ENCODE results near the gene RASSF8. TPM values are rescaled to one million over a fixed set of nuclear protein-coding genes. Genes with fewer than 3 reads are reported as not detected.
A peak's percentile ranks its signal among the peaks of the same experiment; 100 is the strongest.

RASSF8 gene
- total RNA-seq, 1 experiment from 2014 or later: 26.5 TPM

- Histone ChIP-seq H3K36me3 (ENCODE audit: low read depth) (peaks cover 15% of the 10 kb centered on the region), H3K9me2 (ENCODE audit: insufficient read depth) (no peaks in the 10 kb centered on the region), H3K4me1 (replicated peaks; ENCODE audit: insufficient read depth) (peaks cover 61% of the 10 kb centered on the region), H3K79me2 (ENCODE audit: low read depth) (peaks cover 55% of the 10 kb centered on the region), H3K4me2 (peak overlapping the region; percentile 98), H3K27me3 (ENCODE audit: insufficient read depth, low read depth) (no peaks in the 10 kb centered on the region), H3K9me3 (ENCODE audit: insufficient read depth, low read depth) (no peaks in the 10 kb centered on the region), H2AFZ (no peak overlapping the region), H3F3A (ENCODE audit: insufficient read depth, low read depth) (peaks cover 65% of the 10 kb centered on the region), H4K20me1 (ENCODE audit: insufficient read depth) (no peaks in the 10 kb centered on the region), H3K27ac (peak overlapping the region; percentile 97), H3K4me3 (peak overlapping the region; percentile 87; the same call in 1 of the 2 replicates)
- BruUV-seq (replicated peaks): no TSS peak
- TF ChIP-seq EZH2 (IDR thresholded peaks at IDR 0.05; ENCODE audit: low read depth) (no peak), CTCF (conservative IDR thresholded peaks at IDR 0.05) (peak; percentile 71)
- DNase-seq: peak in 1 of 2 experiments; percentile 52
- intact Hi-C loops (cut with micrococcal nuclease; ENCODE audit: unreplicated experiment): loop anchor here (1.0 to 10.0 kb wide), 6 partner anchors 22 to 1215 kb away; partner anchors contain the start of genes BMAL2 and TM7SF3
- CTCF ChIA-PET: interaction anchor here (0.6 to 2.1 kb wide), 10 partner anchors 20 to 582 kb away, joined by 3 to 12 read pairs (median 5); no protein-coding TSS in a partner anchor
- POLR2A ChIA-PET (ENCODE audit: unreplicated experiment): interaction anchor here (0.6 to 0.8 kb wide), 2 partner anchors 155 to 160 kb away, joined by 3 to 5 read pairs; no protein-coding TSS in a partner anchor
These were observed 161.0 kb downstream of the RASSF8 start for GRCh38 chr12:26119391-26119989.

GRCh38 chr12:26120561-26121274 lies 162.2 kb downstream of the RASSF8 start:
- no peaks in the 10 kb centered on the region for H3K9me3 ChIP-seq (ENCODE audit: insufficient read depth, low read depth)
- BruUV-seq (replicated peaks): no TSS peak
- ChIA-PET POLR2A (ENCODE audit: unreplicated experiment) (interaction anchor here (0.8 kb wide), 1 partner anchor 628 kb away, joined by 4 read pairs; no protein-coding TSS in a partner anchor), CTCF (interaction anchor here (0.5 to 1.4 kb wide), 5 partner anchors 66 to 581 kb away, joined by 3 to 13 read pairs (median 4); no protein-coding TSS in a partner anchor)
- peaks cover 53% of the 10 kb centered on the region for H3K4me1 ChIP-seq (replicated peaks; ENCODE audit: insufficient read depth)
- intact Hi-C loops (cut with micrococcal nuclease; ENCODE audit: unreplicated experiment): loop anchor here (5.0 kb wide), 2 partner anchors 372 to 582 kb away; no protein-coding TSS in a partner anchor
- H2AFZ ChIP-seq: no peak overlapping the region
- peak overlapping the region; percentile 98 for H3K4me2 ChIP-seq
- H3K27me3 ChIP-seq (ENCODE audit: insufficient read depth, low read depth): no peaks in the 10 kb centered on the region
- H3K4me3 ChIP-seq: peak overlapping the region; percentile 87
- H3F3A ChIP-seq (ENCODE audit: insufficient read depth, low read depth): peaks cover 62% of the 10 kb centered on the region
- peaks cover 63% of the 10 kb centered on the region for H3K79me2 ChIP-seq (ENCODE audit: low read depth)
- no peak for DNase-seq
- H3K9me2 ChIP-seq (ENCODE audit: insufficient read depth): no peaks in the 10 kb centered on the region
- peak overlapping the region; percentile 97 for H3K27ac ChIP-seq
- H3K36me3 ChIP-seq (ENCODE audit: low read depth): peaks cover 15% of the 10 kb centered on the region
- H4K20me1 ChIP-seq (ENCODE audit: insufficient read depth): no peaks in the 10 kb centered on the region
- no peak for TF ChIP-seq EZH2 (IDR thresholded peaks at IDR 0.05; ENCODE audit: low read depth)
- no peak for TF ChIP-seq CTCF (conservative IDR thresholded peaks at IDR 0.05)

- Histone ChIP-seq H3K27ac (peak overlapping the region; percentile 97), H3K9me3 (ENCODE audit: insufficient read depth, low read depth) (no peaks in the 10 kb centered on the region), H4K20me1 (ENCODE audit: insufficient read depth) (no peaks in the 10 kb centered on the region), H3K79me2 (ENCODE audit: low read depth) (peaks cover 63% of the 10 kb centered on the region), H3K27me3 (ENCODE audit: insufficient read depth, low read depth) (no peaks in the 10 kb centered on the region), H3K36me3 (ENCODE audit: low read depth) (peaks cover 15% of the 10 kb centered on the region), H3F3A (ENCODE audit: insufficient read depth, low read depth) (peaks cover 68% of the 10 kb centered on the region), H2AFZ (peak overlapping the region; percentile 18; the same call in 1 of the 2 replicates), H3K4me1 (replicated peaks; ENCODE audit: insufficient read depth) (peaks cover 50% of the 10 kb centered on the region), H3K4me3 (peak overlapping the region; percentile 87), H3K4me2 (peak overlapping the region; percentile 98), H3K9me2 (ENCODE audit: insufficient read depth) (no peaks in the 10 kb centered on the region)
- POLR2A ChIA-PET (ENCODE audit: unreplicated experiment): interaction anchor here (0.7 to 0.8 kb wide), 2 partner anchors 77 to 628 kb away, joined by 4 to 5 read pairs; no protein-coding TSS in a partner anchor
- CTCF ChIA-PET: interaction anchor here (0.5 to 1.4 kb wide), 12 partner anchors 32 to 792 kb away, joined by 3 to 18 read pairs (median 4); no protein-coding TSS in a partner anchor
- intact Hi-C loops (cut with micrococcal nuclease; ENCODE audit: unreplicated experiment): loop anchor here (2.0 to 5.0 kb wide), 3 partner anchors 371 to 581 kb away; no protein-coding TSS in a partner anchor
- no peak for DNase-seq
- BruUV-seq (replicated peaks): no TSS peak
- no peak for TF ChIP-seq CTCF (conservative IDR thresholded peaks at IDR 0.05)
- TF ChIP-seq EZH2 (IDR thresholded peaks at IDR 0.05; ENCODE audit: low read depth): no peak
These were observed 163.0 kb downstream of the RASSF8 start for GRCh38 chr12:26121323-26122060.

Data from PC-9 (cell line).